CD4-positive, CD25-positive, alpha-beta regulatory T cell (primary cell): Measurements from ENCODE around the gene ARID3C. TPM values are rescaled to one million over a fixed set of nuclear protein-coding genes. Genes with fewer than 3 reads are reported as not detected.

Source experiments
- ATAC-seq, 2 donors: fragments of 150-1000 bp; cut with Tn5 transposase; one replicate each; pipeline ENCODE4 v1.10.0; 2021; ENCODE audit warnings: low read depth in 2 of 2, moderate number of reproducible peaks in 2 of 2, moderate library complexity in 1 of 2
- DNase-seq, 3 donors: peaks; one replicate each; pipeline versions ENCODE4 v3.0.0 to v3.0.0-alpha.2; 2012 to 2022; ENCODE audit warnings: mixed read lengths in 1 of 3
- H3K27ac ChIP-seq: one replicate; pipeline ENCODE4 v1.7.0; 2013; ENCODE audit warnings: mild to moderate bottlenecking, low read length; ENCODE audit not compliant: insufficient read depth, poor library complexity, severe bottlenecking
- H3K27me3 ChIP-seq: one replicate; pipeline ENCODE4 v1.7.0; 2013; ENCODE audit warnings: low read length; ENCODE audit not compliant: control insufficient read depth, insufficient read depth
- H3K36me3 ChIP-seq: one replicate; pipeline ENCODE4 v1.7.0; 2013; ENCODE audit warnings: mild to moderate bottlenecking, low read length, moderate library complexity; ENCODE audit not compliant: control insufficient read depth, insufficient read depth
- H3K4me1 ChIP-seq: 2 replicates; pipeline ENCODE4 v1.7.0; 2013; ENCODE audit warnings: mild to moderate bottlenecking, low read length; ENCODE audit not compliant: insufficient read depth, control insufficient read depth, poor library complexity, severe bottlenecking
- H3K4me3 ChIP-seq: one replicate; pipeline ENCODE4 v1.7.0; 2013; ENCODE audit warnings: low read depth, mild to moderate bottlenecking, low read length, moderate library complexity
- H3K9me3 ChIP-seq, 2 experiments: 1 replicate in 1 of 2; 2 replicates in 1 of 2; pipeline ENCODE4 v1.7.0; 2013; ENCODE audit warnings: low read length in 2 of 2, mild to moderate bottlenecking in 1 of 2, moderate library complexity in 1 of 2; ENCODE audit not compliant: control insufficient read depth in 2 of 2
- H3K27ac Mint-ChIP-seq, 3 donors: one replicate each; pipeline ENCODE4 v1.8.0; 2020 to 2022; ENCODE audit warnings: mild to moderate bottlenecking in 3 of 3, mixed read lengths in 3 of 3, moderate library complexity in 2 of 3
- H3K27me3 Mint-ChIP-seq: one replicate; pipeline ENCODE4 v1.8.0; 2022; ENCODE audit warnings: mild to moderate bottlenecking, mixed read lengths
- H3K36me3 Mint-ChIP-seq: one replicate; pipeline ENCODE4 v1.8.0; 2020; ENCODE audit warnings: mixed read lengths
- H3K4me1 Mint-ChIP-seq, 4 donors: one replicate each; pipeline ENCODE4 v1.8.0; 2020 to 2022; ENCODE audit warnings: mixed read lengths in 4 of 4, mild to moderate bottlenecking in 1 of 4
- H3K4me3 Mint-ChIP-seq, 4 donors: one replicate each; pipeline ENCODE4 v1.8.0; 2020 to 2022; ENCODE audit warnings: mild to moderate bottlenecking in 4 of 4, mixed read lengths in 4 of 4, moderate library complexity in 3 of 4
- H3K9me3 Mint-ChIP-seq, 7 donors: one replicate each; pipeline ENCODE4 v1.8.0; 2020 to 2022; ENCODE audit warnings: mixed read lengths in 7 of 7, mild to moderate bottlenecking in 3 of 7, moderate library complexity in 2 of 7
- polyA plus RNA-seq, 4 donors: library from polyadenylated mRNA; unstranded; fragments of 300-500 nt; fragmentation: Illumina TruSeq; gene quantifications; one replicate each; pipeline ENCODE4 v1.2.3, GENCODE V29; 2021
- total RNA-seq: library from RNA; stranded (reverse); gene quantifications from one replicate; pipeline ENCODE4 v1.2.3, GENCODE V29; 2022

The ARID3C gene
- total and polyA plus RNA-seq, 5 donors from 2014 or later, result not detected

DNA sequence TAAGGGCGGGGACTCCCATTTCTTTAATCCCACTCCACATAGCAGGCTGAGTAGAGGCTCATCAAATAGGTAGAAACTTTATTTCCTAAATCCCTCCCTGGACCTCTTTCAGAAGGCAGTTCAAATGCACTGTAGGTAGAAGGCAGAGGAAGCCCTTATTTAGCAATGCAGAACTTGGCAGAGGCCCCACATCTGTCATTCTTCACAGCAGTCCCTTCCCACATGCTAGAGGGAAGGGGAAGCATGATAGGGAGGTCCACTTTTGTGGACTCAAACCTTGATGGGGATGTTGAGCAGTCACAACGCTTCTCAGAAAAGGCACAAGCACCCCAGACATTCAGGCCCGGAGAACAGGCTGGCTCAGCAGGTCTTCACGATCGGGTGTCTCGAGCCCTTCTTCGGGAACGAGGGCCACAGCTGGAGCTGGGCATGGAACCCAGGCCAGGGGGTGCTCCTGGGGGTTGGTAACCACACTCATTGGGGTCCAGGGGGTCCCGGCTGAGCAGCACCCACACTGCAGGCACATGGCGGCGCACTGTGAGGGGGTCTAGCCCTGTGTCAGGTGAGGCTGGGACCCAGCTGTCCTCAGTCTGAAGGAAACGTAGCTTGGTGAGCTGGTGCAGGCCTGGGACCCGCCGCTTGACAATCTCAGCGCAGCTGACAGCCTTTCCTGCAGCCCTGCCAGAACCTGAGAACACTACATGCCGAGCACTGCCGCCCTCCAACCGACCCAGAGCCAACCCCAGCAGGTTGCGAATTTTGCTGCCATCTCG, 18.2 kb downstream of the ARID3C start:
- ATAC-seq, result no peak
- no peaks in the 10 kb centered on the region for H3K9me3 ChIP-seq
- Mint-ChIP-seq H3K27me3 (peaks cover 7% of the 10 kb centered on the region), H3K4me3 (peak overlapping the region; percentile 79 to 99 (median 91)), H3K36me3 (peaks cover 13% of the 10 kb centered on the region), H3K27ac (peak overlapping the region in 2 of 3 donors; percentile 53 to 63), H3K4me1 (peaks cover 0 to 26% (median 24%) of the 10 kb centered on the region in 4 donors), H3K9me3 (no peaks in the 10 kb centered on the region)
- H3K4me3 ChIP-seq, result peak overlapping the region; percentile 75
- H3K27ac ChIP-seq, result no peak overlapping the region
- H3K4me1 ChIP-seq, result peaks cover 24% of the 10 kb centered on the region
- H3K36me3 ChIP-seq, result peaks cover 9% of the 10 kb centered on the region
- no peak for DNase-seq
- H3K27me3 ChIP-seq, result no peaks in the 10 kb centered on the region

DNA sequence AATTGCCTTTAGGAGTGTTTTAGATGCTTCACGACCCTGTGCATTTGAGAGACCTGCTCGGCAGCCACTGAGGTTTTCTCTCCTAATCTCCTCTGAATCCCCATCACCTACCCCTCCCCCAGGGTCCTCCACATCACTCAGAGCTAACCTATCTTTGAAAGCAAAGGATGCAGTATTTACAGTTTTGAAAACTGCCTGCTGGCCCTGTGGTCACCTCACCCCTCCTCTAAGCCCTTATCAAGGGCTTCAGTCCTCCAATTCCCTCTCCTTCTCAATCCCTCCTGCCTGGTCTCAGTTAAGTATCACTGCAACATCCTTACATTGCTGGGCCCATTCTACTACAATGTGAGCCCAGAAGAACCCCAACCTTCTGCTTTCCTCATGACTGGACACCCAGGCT, 21.5 kb downstream of the ARID3C start:
- H3K9me3 ChIP-seq, result no peaks in the 10 kb centered on the region
- Mint-ChIP-seq H3K27me3 (peaks cover 7% of the 10 kb centered on the region), H3K36me3 (no peaks in the 10 kb centered on the region), H3K9me3 (no peaks in the 10 kb centered on the region), H3K4me3 (no peak overlapping the region), H3K4me1 (peaks cover 0 to 18% (median 16%) of the 10 kb centered on the region in 4 donors), H3K27ac (no peak overlapping the region)
- ATAC-seq (no peak), DNase-seq (no peak)
- H3K27ac ChIP-seq, result no peak overlapping the region
- H3K27me3 ChIP-seq, result no peaks in the 10 kb centered on the region
- no peak overlapping the region for H3K4me3 ChIP-seq
- peaks cover 15% of the 10 kb centered on the region for H3K4me1 ChIP-seq
- H3K36me3 ChIP-seq, result no peaks in the 10 kb centered on the region

DNA sequence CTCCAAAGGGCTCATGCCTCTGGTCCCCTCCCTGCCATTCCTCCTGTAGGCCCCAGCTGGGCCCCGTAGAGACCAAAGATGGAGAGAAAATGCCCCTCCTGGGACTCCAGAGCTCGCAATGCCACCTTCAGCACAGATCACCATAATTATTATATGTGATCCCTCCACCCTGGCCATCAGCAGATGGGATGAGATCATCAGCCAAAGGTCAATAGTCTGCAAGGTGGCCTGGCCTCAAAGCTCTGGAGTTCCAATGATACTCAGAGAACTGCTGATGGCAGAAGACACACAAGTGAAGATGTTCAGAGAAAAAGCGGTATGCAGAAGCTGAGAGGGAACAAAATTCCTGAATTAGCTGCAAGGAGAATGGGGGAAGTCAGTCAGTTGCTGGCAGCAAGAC, 22.0 kb downstream of the ARID3C start:
- Histone ChIP-seq H3K27me3 (no peaks in the 10 kb centered on the region), H3K9me3 (no peaks in the 10 kb centered on the region), H3K36me3 (no peaks in the 10 kb centered on the region), H3K27ac (no peak overlapping the region), H3K4me3 (no peak overlapping the region), H3K4me1 (peaks cover 14% of the 10 kb centered on the region)
- Mint-ChIP-seq H3K4me1 (peaks cover 0 to 16% (median 14%) of the 10 kb centered on the region in 4 donors), H3K4me3 (no peak overlapping the region), H3K27me3 (peaks cover 5% of the 10 kb centered on the region), H3K9me3 (no peaks in the 10 kb centered on the region), H3K27ac (no peak overlapping the region), H3K36me3 (no peaks in the 10 kb centered on the region)
- DNase-seq (no peak), ATAC-seq (no peak)

DNA sequence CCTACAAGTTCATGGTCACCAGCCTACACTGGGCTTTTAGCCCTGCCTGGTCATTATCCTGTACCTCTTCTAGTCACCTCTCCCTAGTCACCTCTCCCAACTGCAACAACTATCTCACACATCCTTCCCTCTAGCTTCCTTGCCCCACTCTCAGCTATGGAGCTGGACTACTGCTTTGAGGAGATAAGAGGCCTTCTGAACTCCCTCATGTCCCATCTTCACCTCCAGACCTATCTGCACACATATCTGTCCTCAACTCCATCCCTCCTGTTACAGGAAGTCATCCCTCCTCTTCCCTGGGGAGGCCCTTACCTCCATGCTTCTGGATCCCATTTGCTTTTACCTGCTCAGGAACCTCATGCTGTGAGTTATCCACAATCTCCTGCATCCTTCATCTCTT, 22.7 kb downstream of the ARID3C start:
- H3K9me3 Mint-ChIP-seq, result no peaks in the 10 kb centered on the region
- H3K36me3 ChIP-seq, result no peaks in the 10 kb centered on the region
- ATAC-seq (no peak), DNase-seq (no peak)
- H3K27me3 ChIP-seq, result no peaks in the 10 kb centered on the region
- no peaks in the 10 kb centered on the region for H3K36me3 Mint-ChIP-seq
- peaks cover 5% of the 10 kb centered on the region for H3K27me3 Mint-ChIP-seq
- H3K4me1 ChIP-seq, result peaks cover 7% of the 10 kb centered on the region
- no peaks in the 10 kb centered on the region for H3K9me3 ChIP-seq
- no peak overlapping the region for H3K27ac Mint-ChIP-seq
- H3K4me3 ChIP-seq, result no peak overlapping the region
- peaks cover 0 to 11% (median 8%) of the 10 kb centered on the region in 4 donors for H3K4me1 Mint-ChIP-seq
- no peak overlapping the region for H3K4me3 Mint-ChIP-seq
- H3K27ac ChIP-seq, result no peak overlapping the region

DNA sequence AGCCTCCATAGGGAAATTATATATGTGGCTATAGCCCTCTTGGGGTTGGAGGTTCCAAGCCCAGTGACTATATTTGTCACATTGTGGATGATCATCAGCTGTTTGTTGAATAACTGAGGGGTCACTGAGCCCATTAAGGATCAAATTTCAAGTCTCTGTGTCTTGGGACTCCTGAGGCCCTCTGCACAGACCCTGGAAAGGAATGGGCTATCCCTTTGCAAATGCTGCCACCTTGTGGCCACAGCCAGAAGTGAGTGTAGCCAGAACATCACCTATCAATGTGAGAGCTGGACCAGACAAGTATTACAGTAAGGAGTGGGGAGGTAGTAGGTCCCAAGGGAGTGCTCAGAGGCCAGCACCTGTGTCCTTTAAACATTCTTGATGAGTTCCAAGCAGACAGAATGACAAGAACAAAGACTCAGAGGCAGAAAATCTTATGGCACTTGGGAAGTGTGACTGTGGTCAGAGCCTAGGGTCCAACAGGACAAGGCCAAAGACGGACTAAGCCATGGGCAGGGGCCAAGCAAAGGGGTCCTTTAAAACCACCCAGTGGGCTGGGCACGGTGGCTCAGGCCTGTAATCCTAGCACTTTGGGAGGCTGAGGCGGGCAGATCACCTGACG, 25.1 kb downstream of the ARID3C start:
- Mint-ChIP-seq H3K27me3 (peaks cover 11% of the 10 kb centered on the region), H3K4me3 (peak overlapping the region in 1 of 4 donors; percentile 8), H3K4me1 (no peaks in the 10 kb centered on the region), H3K27ac (peak overlapping the region in 1 of 3 donors; percentile 53), H3K36me3 (no peaks in the 10 kb centered on the region), H3K9me3 (no peaks in the 10 kb centered on the region)
- Histone ChIP-seq H3K4me3 (no peak overlapping the region), H3K9me3 (no peaks in the 10 kb centered on the region), H3K27me3 (peaks cover 2% of the 10 kb centered on the region), H3K36me3 (no peaks in the 10 kb centered on the region), H3K27ac (no peak overlapping the region), H3K4me1 (no peaks in the 10 kb centered on the region)
- DNase-seq (peak; percentile 67 to 74 (median 70)), ATAC-seq (peak; percentile 76 to 83)

DNA sequence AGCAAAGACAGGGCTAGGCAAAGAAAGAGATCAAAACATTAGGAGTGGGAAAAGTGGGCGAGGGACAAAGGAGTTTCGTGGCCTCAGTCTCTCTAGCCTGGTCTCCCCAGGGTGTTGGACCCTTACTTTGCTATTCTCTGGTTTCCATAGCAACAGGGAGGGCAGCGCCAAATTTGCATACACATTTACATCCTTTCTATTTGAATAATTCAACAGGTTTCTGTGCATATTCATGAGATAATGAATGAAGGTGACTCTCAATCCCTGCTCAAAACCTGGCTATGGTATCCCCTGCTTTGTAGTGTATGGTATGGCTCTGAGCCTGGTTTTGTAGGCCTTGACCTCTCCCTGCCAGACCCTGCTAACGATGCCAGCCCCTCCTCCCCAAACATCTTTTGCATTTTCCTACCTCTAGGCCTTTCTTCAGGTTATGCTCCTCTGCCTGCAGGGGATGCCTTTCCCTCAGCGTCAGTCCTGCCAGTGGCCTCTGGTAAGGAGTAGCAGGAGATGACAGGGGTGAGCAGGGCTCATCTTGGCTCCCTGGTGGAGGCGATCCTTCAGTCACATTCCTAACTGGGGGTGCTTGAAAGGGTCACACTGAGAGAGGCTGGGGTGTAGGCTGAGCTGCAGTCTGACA, 26.8 kb downstream of the ARID3C start:
- H3K36me3 ChIP-seq, result no peaks in the 10 kb centered on the region
- Mint-ChIP-seq H3K27ac (no peak overlapping the region), H3K4me3 (no peak overlapping the region), H3K27me3 (peaks cover 15% of the 10 kb centered on the region), H3K9me3 (no peaks in the 10 kb centered on the region), H3K4me1 (no peaks in the 10 kb centered on the region), H3K36me3 (peaks cover 5% of the 10 kb centered on the region)
- H3K4me3 ChIP-seq, result no peak overlapping the region
- no peaks in the 10 kb centered on the region for H3K4me1 ChIP-seq
- H3K27me3 ChIP-seq, result peaks cover 2% of the 10 kb centered on the region
- no peak overlapping the region for H3K27ac ChIP-seq
- no peak for ATAC-seq
- DNase-seq, result no peak
- H3K9me3 ChIP-seq, result no peaks in the 10 kb centered on the region

DNA sequence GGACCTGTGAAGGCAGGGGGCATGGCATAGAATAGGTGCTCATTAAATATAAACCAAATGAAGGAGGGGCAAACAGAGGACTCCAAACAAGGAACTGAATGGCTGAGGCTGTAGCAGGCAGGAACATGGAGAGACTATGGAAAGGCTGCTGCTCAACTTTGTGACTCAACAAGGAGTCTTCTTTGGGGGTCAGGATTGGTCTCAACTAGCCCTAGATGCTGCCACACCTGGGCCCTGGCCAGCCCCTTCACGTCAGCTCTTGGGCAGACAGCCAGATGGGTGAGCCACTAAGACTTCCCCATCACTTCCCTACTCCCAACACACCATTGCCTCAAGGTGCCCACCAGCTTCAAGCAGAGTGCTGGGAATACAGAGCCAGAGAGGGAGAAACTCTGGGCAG, 28.0 kb downstream of the ARID3C start:
- no peaks in the 10 kb centered on the region for H3K36me3 ChIP-seq
- no peaks in the 10 kb centered on the region for H3K9me3 Mint-ChIP-seq
- H3K4me3 Mint-ChIP-seq, result no peak overlapping the region
- H3K36me3 Mint-ChIP-seq, result peaks cover 5% of the 10 kb centered on the region
- no peak overlapping the region for H3K27ac Mint-ChIP-seq
- H3K27me3 Mint-ChIP-seq, result peaks cover 22% of the 10 kb centered on the region
- ATAC-seq (no peak), DNase-seq (no peak)
- peaks cover 5% of the 10 kb centered on the region for H3K27me3 ChIP-seq
- no peaks in the 10 kb centered on the region for H3K4me1 ChIP-seq
- no peaks in the 10 kb centered on the region for H3K9me3 ChIP-seq
- H3K4me3 ChIP-seq, result no peak overlapping the region
- no peak overlapping the region for H3K27ac ChIP-seq
- H3K4me1 Mint-ChIP-seq, result no peaks in the 10 kb centered on the region
